Testis (tissue), 3 donors: ENCODE measurements around the gene UGT1A9. TPM values are rescaled to one million over a fixed set of nuclear protein-coding genes. Genes with fewer than 3 reads are reported as not detected.

Experiments
- DNase-seq: peaks from one replicate; pipeline ENCODE4 v3.0.0-alpha.2; 2019
- H3K27ac ChIP-seq, 2 donors: fragments of 200-600 bp; sonication (generic); one replicate each; pipeline ENCODE4 v1.5.1; 2019
- H3K27me3 ChIP-seq: fragments of 200-600 bp; sonication (generic); one replicate; pipeline ENCODE4 v1.5.1; 2019
- H3K36me3 ChIP-seq: fragments of 200-600 bp; sonication (generic); one replicate; pipeline ENCODE4 v1.5.1; 2017; ENCODE audit warnings: low read depth; ENCODE audit errors: missing control alignments
- H3K4me1 ChIP-seq: fragments of 200-600 bp; sonication (generic); one replicate; pipeline ENCODE4 v1.5.1; 2019
- H3K4me3 ChIP-seq, 2 donors: fragments of 200-600 bp; sonication (generic); one replicate each; pipeline ENCODE4 v1.5.1; 2017 to 2019
- H3K9me3 ChIP-seq: fragments of 200-600 bp; sonication (generic); one replicate; pipeline ENCODE4 v1.5.1; 2017
- POLR2A ChIP-seq: fragments of 450-650 bp; IDR thresholded peaks from one replicate; pipeline ENCODE4 v1.6.1; 2017; ENCODE audit warnings: antibody characterized with exemption, mild to moderate bottlenecking, moderate library complexity
- WGBS, 2 donors: methylation state at CpG; one replicate each; pipeline ENCODE4 v1.1.5; 2018; 5-methylcytosine and 5-hydroxymethylcytosine counted together
- intact Hi-C: fragments of 100-400 bp; cut with DNase I; formaldehyde crosslinking; loops from one replicate; pipeline ENCODE4 v1.15.1; 2023; ENCODE audit warnings: low total_unique reads
- polyA plus RNA-seq: library from polyadenylated mRNA; stranded (reverse); fragments of 350-450 nt; fragmentation: Illumina TruSeq; extraction: RNeasy Lipid Tissue Mini Kit (QIAGEN cat#74804); gene quantifications from one replicate; pipeline ENCODE4 v1.2.3, GENCODE V29; 2014; ENCODE audit warnings: low read depth, low replicate concordance; ENCODE audit not compliant: insufficient read depth
- total RNA-seq, 2 donors: library from RNA; depleted of rRNA; stranded (reverse); fragments of >200 nt; gene quantifications; one replicate each; pipeline ENCODE4 v1.2.3, GENCODE V29; 2016
- TF ChIP-seq, protein P1 (sequence below), 3 experiments: fragments of 450-650 bp in 2 of 3; fragments of 200-600 bp in 1 of 3; sonication (generic) in 1 of 3; IDR thresholded peaks; one replicate each; pipeline ENCODE4 v1.5.1; 2016 to 2019; ENCODE audit warnings: antibody characterized with exemption in 3 of 3, mild to moderate bottlenecking in 2 of 3, moderate library complexity in 1 of 3

UGT1A9 gene
- total and polyA plus RNA-seq, 3 donors from 2014 or later: not detected

DNA sequence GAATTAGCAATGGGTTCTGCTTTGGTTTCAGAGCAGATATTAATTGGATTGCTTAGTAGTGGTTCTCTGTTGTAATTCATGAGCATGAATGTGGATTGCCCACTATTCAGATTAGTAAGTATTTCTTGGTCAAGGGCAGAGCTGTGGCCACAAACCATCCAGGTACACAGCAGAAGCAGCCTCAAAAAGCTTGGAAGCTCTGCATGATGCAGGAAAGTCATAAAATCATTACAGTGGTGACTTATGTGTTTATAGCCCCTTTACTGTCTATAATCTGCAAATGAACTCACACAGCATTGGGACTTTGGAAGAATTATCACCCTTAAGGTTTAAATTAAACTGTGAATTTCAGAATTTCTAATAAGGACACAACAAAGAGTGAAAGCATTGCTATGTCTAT lies 86.4 kb downstream of the UGT1A9 start:
- H3K4me3 ChIP-seq: no peak overlapping the region
- TF ChIP-seq POLR2A: no peak
- TF ChIP-seq, protein P1, sequence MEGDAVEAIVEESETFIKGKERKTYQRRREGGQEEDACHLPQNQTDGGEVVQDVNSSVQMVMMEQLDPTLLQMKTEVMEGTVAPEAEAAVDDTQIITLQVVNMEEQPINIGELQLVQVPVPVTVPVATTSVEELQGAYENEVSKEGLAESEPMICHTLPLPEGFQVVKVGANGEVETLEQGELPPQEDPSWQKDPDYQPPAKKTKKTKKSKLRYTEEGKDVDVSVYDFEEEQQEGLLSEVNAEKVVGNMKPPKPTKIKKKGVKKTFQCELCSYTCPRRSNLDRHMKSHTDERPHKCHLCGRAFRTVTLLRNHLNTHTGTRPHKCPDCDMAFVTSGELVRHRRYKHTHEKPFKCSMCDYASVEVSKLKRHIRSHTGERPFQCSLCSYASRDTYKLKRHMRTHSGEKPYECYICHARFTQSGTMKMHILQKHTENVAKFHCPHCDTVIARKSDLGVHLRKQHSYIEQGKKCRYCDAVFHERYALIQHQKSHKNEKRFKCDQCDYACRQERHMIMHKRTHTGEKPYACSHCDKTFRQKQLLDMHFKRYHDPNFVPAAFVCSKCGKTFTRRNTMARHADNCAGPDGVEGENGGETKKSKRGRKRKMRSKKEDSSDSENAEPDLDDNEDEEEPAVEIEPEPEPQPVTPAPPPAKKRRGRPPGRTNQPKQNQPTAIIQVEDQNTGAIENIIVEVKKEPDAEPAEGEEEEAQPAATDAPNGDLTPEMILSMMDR (IDR thresholded peaks at IDR 0.05): no peak
- H3K27ac ChIP-seq: no peak overlapping the region
- intact Hi-C loops: no loop called here
- no peak for DNase-seq
- no peaks in the 10 kb centered on the region for H3K9me3 ChIP-seq
- H3K36me3 ChIP-seq: no peaks in the 10 kb centered on the region
- H3K4me1 ChIP-seq: no peaks in the 10 kb centered on the region
- H3K27me3 ChIP-seq: no peaks in the 10 kb centered on the region

DNA sequence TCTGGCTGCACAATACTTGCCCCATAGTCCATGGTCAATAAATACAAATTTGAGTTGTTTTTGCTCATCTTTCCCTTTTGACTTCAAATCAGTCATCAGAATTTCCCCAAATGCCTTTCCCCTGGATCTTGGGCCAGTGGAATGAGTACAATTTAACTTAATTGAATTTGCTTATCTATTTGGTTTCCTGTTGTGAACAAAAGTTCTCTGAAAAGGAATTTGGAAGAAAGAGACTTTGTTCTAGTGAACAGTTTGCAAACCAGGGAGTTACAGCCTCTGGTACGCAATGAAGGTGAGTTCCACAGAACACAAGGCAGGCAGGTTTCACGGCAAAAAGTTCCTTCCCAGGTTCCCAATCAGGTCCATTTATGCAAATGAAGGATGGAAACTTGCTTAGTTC lies 87.2 kb downstream of the UGT1A9 start:
- H3K4me3 ChIP-seq: no peak overlapping the region
- H3K36me3 ChIP-seq: no peaks in the 10 kb centered on the region
- intact Hi-C loops: no loop called here
- 48 to 66% methylated on average over 2 of the region's 2 CpGs for WGBS, 2 donors
- DNase-seq: no peak
- H3K27ac ChIP-seq: no peak overlapping the region
- no peaks in the 10 kb centered on the region for H3K9me3 ChIP-seq
- no peak for TF ChIP-seq POLR2A
- TF ChIP-seq, protein P1 (IDR thresholded peaks at IDR 0.05): no peak
- H3K27me3 ChIP-seq: no peaks in the 10 kb centered on the region
- no peaks in the 10 kb centered on the region for H3K4me1 ChIP-seq

DNA sequence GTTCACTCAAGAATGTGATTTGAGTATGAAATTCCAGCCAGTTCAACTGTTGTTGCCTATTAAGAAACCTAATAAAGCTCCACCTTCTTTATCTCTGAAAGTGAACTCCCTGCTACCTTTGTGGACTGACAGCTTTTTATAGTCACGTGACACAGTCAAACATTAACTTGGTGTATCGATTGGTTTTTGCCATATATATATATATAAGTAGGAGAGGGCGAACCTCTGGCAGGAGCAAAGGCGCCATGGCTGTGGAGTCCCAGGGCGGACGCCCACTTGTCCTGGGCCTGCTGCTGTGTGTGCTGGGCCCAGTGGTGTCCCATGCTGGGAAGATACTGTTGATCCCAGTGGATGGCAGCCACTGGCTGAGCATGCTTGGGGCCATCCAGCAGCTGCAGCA lies 88.3 kb downstream of the UGT1A9 start, which contains the start of gene UGT1A1:
TSS of gene UGT1A1 (plus strand) at position 228 of the 400 bp plus-strand sequence. CDS start at position 246, 18 bp downstream.
- Histone ChIP-seq H3K27ac (no peak within 1 kb of the TSS), H3K4me3 (peak within 1 kb of the TSS in 1 of 2 donors; percentile 2), H3K27me3 (no peaks in the 10 kb centered on the region), H3K9me3 (no peaks in the 10 kb centered on the region), H3K36me3 (no peaks in the 10 kb centered on the region), H3K4me1 (no peaks in the 10 kb centered on the region)
- 81 to 83% methylated on average over 6 of the region's 6 CpGs for WGBS, 2 donors
- intact Hi-C loops: no loop called here
- TF ChIP-seq, protein P1 (IDR thresholded peaks at IDR 0.05): no peak
- no peak for TF ChIP-seq POLR2A
- no peak for DNase-seq

DNA sequence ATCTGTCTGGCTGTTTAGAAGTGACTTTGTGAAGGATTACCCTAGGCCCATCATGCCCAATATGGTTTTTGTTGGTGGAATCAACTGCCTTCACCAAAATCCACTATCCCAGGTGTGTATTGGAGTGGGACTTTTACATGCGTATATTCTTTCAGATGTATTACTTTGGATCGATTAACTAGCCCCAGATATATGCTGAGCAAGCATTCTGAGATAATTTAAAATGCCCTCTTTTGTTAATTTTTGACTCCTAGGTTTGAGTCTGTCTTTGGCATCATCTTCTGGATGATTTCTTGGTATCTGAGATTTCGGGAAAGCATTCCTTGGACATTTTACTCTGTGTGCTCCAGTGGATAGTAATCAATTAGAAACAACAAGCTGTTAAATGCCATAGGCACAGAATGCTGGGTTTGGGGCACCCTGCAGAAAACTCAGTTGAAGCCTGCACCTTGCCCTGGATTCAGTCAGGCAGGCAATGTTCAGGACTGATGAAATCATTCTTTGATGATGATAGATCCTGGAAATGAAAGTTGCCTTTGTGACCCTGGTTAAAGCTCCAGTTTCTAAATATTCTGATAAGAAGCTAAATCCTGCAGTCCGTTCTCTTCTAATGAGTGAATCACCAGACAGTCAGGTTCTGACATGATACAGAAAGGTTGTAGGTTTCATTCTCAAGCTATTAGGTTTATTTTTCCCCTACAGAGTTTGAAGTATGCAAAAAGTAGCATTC lies 89.5 kb downstream of the UGT1A9 start:
- TF ChIP-seq POLR2A: no peak
- Histone ChIP-seq H3K9me3 (no peaks in the 10 kb centered on the region), H3K27ac (no peak overlapping the region), H3K36me3 (no peaks in the 10 kb centered on the region), H3K4me3 (no peak overlapping the region), H3K27me3 (no peaks in the 10 kb centered on the region), H3K4me1 (no peaks in the 10 kb centered on the region)
- intact Hi-C loops: no loop called here
- DNase-seq: no peak
- WGBS, 2 donors: 80 to 83% methylated on average over 4 of the region's 4 CpGs

DNA sequence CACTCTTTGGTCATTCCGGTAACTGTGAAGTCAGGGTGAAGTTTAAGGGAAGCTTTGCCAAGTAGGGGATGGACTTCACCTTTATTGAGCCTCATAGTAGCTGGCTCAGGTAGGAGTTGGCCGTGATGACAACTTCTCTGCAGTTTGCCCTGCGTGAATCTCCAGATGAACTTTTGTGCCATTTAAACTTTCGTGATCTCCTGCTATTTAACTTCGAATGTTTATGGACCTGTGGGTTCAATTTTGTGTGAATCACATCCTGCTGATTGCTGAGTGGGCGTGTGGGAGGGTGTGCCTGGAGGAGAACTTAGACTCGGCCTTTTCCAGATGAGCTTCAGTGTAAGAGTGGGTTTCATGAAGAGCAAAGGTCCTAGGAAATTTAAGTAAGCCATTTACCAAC lies 92.6 kb downstream of the UGT1A9 start:
- H3K4me1 ChIP-seq: no peaks in the 10 kb centered on the region
- H3K36me3 ChIP-seq: no peaks in the 10 kb centered on the region
- intact Hi-C loops: no loop called here
- DNase-seq: no peak
- H3K27ac ChIP-seq: no peak overlapping the region
- no peak overlapping the region for H3K4me3 ChIP-seq
- no peaks in the 10 kb centered on the region for H3K27me3 ChIP-seq
- no peaks in the 10 kb centered on the region for H3K9me3 ChIP-seq
- 72 to 75% methylated on average over 7 of the region's 7 CpGs for WGBS, 2 donors
- TF ChIP-seq, protein P1 (IDR thresholded peaks at IDR 0.05): no peak
- TF ChIP-seq POLR2A: no peak
